Epithelial cell of prostate (primary cell): ENCODE measurements around the gene TUBGCP6.
"Not testable (repeated sequence)": the region's sequence is repeated elsewhere in the genome, so short reads cannot be mapped to it uniquely, and the experiment has no call there.

ENCODE experiments used
- DNase-seq: peaks from one replicate; pipeline ENCODE4 v3.0.0-alpha.2; 2011; ENCODE audit warnings: low read depth, low spot score
- H3K27ac ChIP-seq: fragments of 450-650 bp; 2 replicates; pipeline ENCODE4 v1.5.1; 2017; ENCODE audit warnings: mild to moderate bottlenecking

Gene TUBGCP6

GRCh38 chr22:50175921-50176849, 68.6 kb downstream of the TUBGCP6 start:
- no peak for DNase-seq
- no peak overlapping the region for H3K27ac ChIP-seq

DNA sequence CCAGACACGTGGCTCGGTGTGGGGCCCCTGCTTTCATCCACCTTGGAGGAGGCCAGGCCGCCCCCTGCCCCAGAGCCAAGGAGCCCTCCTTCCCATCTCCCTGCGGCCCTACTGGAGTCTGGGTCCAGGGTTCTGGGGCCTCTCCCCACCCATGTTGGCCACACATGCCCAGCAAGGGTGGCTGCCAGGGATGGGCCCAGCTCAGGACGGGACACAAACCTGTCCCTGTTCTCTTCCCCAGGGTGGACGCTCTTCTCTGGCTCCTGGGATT, 69.7 kb downstream of the TUBGCP6 start:
- no peak overlapping the region for H3K27ac ChIP-seq
- no peak for DNase-seq

DNA sequence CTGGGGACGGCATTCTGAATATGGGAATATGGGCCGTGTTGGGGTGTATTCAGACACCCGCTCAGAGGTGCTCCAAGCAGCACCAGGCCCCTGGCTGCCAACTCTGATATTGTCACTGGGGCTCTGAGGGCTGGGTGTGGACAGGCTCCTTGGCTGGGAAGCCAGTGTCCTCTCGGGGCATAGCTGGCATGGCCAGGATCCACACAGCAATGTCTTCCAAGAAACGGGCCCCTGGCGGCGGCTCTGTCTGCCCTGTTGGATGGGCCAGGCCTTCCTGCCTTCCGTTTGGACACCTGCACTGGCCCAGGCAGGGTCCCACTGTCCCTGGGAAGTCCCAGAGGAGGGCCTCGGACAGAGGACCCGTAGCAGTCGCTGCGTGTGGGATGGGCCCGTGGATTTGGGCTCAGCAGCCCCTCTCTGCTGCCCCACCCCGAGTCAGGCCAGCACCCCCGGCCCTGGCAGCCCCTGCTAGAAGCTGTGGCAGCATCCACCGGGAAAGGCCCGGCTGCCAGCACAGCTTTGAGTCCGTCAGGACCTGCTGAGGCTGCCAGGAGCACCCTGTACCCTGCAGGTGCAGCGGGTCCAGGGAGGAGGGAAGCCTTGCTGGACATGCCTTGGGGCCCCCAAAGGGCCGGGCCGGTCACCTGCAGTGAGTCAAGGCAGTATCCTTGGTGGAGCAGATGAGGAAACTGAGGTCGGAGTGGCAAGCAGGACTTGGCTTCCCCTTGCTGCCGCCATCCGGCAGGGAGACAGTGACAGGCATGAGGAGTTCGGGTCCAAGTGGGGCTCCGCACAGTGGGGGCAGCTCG, 70.2 kb downstream of the TUBGCP6 start:
- no peak for DNase-seq
- no peak overlapping the region for H3K27ac ChIP-seq

DNA sequence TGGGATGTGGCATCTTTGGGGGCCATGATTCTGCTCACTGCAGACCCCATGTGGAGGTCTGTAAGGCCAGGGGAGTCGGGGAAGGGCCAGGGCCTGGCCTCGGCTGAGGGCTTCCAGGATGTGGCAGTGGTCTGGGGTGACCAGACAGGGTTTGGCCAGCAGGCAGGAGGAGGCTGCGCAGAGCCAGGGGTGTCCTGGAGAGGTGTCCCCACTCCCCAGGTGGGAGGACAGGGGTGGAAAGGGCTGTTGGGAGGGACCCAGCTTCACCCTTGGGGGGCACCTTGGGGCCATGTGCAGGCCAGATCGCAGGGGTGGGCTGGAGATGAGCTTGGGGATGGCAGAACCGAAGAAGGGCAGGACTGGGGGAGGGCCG, 70.9 kb downstream of the TUBGCP6 start:
- H3K27ac ChIP-seq: no peak overlapping the region

GRCh38 chr22:50173311-50173982, 71.4 kb downstream of the TUBGCP6 start:
- no peak overlapping the region for H3K27ac ChIP-seq
- DNase-seq: no peak

More for the DNA sequence above, 70.9 kb downstream of the TUBGCP6 start:
- no peak for DNase-seq

- H3K27ac ChIP-seq: no peak overlapping the region
- no peak for DNase-seq
Measured at GRCh38 chr22:50171965-50172421, 72.8 kb downstream of the TUBGCP6 start.

DNA sequence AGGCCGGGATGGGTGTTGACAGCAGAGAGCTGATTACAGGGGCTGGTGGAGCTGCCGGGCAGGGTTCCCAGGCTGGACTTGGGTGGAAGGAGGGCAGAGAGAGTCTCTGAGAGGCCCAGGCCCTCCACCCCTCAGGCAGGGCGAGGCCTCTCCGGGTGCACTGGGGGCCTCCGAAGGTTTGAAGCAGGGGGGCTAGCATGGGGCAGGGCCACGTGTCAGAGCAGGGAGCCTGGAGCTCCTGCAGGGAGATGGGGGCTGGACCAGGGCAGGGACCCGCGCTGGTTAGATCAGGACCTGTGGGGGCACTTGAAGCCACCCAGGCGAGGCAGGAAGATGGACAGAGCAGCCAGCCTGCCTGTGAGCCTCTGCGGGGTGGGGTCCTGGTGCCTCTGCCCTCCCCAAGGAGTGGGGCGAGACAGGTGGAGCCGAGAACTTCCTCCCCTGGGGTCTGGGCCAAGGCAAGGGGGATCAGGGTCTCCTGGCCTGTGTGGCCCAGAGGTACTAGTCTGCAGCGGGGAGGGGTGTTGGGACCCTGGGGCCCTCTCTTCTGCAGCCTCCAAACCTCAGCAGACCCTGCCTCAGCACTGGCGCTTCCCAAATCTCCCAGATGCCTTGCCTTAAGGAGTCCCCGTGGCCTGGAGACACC, 73.4 kb downstream of the TUBGCP6 start:
- H3K27ac ChIP-seq: no peak overlapping the region
- no peak for DNase-seq

GRCh38 chr22:50170453-50171318, 74.1 kb downstream of the TUBGCP6 start, which contains the start of gene PANX2:
PANX2 (plus strand) TSS chr22:50170731; CDS start chr22:50170731, 0 bp downstream.
- no peak within 1 kb of the TSS for H3K27ac ChIP-seq
- DNase-seq: no peak

DNA sequence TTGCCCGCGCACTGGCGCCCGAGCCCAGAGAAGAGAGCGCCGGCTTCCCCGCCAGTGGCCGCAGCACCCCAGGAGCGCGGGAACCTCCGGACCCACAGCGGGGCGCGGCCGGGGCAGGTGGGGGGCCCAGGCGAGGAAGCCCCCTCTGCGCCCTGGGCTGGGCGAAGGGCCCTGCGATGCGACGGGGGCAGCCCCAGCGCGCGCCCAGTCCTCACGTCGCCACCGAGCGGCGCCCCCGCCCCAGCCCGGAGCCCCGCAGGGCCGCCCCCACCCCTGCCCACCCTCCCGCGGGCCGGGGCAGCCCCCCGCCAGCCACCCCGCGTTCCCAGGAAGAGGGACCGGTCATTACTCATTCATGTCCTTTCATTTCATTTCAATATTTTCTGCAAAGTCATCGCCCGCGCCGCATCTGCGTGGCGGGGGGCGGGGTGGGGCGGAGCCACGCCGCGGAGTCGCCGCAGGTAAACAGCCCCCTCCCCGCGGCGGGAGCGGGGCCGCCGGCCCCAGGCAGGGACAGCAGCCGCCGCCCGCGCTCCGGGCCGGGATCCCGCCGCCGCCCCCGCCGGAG, 75.0 kb downstream of the TUBGCP6 start:
- DNase-seq: no peak
- no peak overlapping the region for H3K27ac ChIP-seq

- no peak for DNase-seq
- H3K27ac ChIP-seq: no peak overlapping the region
Measured at GRCh38 chr22:50169181-50169759, 75.6 kb downstream of the TUBGCP6 start.

GRCh38 chr22:50168490-50169180, 76.2 kb downstream of the TUBGCP6 start:
- not testable (repeated sequence) for H3K27ac ChIP-seq, DNase-seq

DNA sequence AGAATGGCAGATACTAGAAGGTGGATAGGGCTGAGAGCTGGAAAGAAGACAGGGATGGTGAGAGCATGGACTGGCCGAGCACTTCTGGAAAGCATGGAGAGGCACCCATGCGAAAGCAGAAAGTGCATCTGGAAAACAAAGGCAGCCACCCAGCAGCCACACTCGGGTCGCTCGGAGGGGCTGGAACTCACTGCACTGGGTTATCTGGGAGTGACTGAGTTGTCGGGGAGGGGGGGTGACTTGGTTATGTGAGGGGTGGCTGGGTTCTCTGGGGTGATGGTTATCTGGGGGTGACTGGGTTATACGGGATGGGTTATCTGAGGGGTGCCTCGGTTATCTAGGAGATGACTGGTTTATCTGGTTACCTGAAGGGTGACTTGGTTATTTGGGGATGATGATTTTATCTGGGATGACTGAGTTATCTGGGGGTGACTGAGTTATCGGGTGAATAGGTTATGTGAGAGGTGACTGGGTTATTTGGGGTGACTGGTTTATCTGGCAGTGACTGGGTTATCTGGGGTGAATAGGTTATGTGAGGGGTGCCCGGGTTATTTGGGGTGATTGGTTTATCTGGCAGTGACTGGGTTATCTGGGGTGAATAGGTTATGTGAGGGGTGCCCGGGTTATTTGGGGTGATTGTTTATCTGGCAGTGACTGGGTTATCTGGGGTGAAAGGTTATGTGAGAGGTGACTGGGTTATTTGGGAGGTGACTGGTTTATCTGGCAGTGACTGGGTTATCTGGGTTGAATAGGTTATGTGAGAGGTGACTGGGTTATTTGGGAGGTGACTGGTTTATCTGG, 76.9 kb downstream of the TUBGCP6 start:
- H3K27ac ChIP-seq: no peak overlapping the region
- no peak for DNase-seq
